Stimulated activated naive CD8-positive, alpha-beta T cell treated with anti-CD3 and anti-CD28 coated beads, Interleukin-15, amount 100 ng/mL, for 72 hours (primary cell): ENCODE data around the gene PRELID2.
A peak's percentile ranks its signal among the peaks of the same experiment; 100 is the strongest.

Experiments
- ATAC-seq: fragments of 150-1000 bp; cut with Tn5 transposase; 2 replicates; pipeline ENCODE4 v1.10.0; 2021; ENCODE audit warnings: mild to moderate bottlenecking, moderate library complexity
- DNase-seq, 2 donors: peaks; one replicate each; pipeline ENCODE4 v3.0.0; 2021 to 2022
- H3K27ac Mint-ChIP-seq, 2 donors: one replicate each; pipeline ENCODE4 v1.8.0; 2022; ENCODE audit warnings: mild to moderate bottlenecking in 2 of 2, mixed read lengths in 2 of 2, moderate library complexity in 2 of 2
- H3K27me3 Mint-ChIP-seq: one replicate; pipeline ENCODE4 v1.8.0; 2022; ENCODE audit warnings: mixed read lengths
- H3K4me1 Mint-ChIP-seq: one replicate; pipeline ENCODE4 v1.8.0; 2022; ENCODE audit warnings: mild to moderate bottlenecking, mixed read lengths
- H3K4me3 Mint-ChIP-seq, 2 donors: one replicate each; pipeline ENCODE4 v1.8.0; 2022; ENCODE audit warnings: mild to moderate bottlenecking in 2 of 2, mixed read lengths in 2 of 2, moderate library complexity in 1 of 2
- H3K9me3 Mint-ChIP-seq, 2 donors: one replicate each; pipeline ENCODE4 v1.8.0; 2022; ENCODE audit warnings: mixed read lengths in 2 of 2

PRELID2 gene

DNA sequence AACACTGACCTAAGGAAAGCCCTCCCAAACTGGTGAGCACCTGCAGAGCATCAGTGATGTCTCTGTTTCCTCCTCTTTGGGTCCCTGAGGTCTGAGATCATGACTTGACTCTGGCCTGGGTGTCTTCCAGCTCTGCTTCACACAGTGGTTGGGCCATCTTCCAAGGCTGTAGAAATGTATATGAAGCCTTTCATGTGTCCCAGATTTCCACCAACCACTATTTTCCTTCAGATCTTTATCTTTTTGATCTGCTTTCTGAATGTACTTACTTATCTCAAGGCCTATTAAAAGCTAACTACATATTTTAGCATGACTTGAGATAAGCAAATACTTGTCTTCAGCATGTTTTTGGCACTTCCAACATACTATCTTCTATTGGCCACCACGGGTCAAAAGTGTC is 47.1 kb downstream of the PRELID2 start:
- Mint-ChIP-seq H3K27me3 (no peaks in the 10 kb centered on the region), H3K27ac (peak overlapping the region in 1 of 2 donors; percentile 9), H3K4me3 (no peak overlapping the region), H3K4me1 (no peaks in the 10 kb centered on the region), H3K9me3 (no peaks in the 10 kb centered on the region)
- DNase-seq, result no peak
- no peak for ATAC-seq

DNA sequence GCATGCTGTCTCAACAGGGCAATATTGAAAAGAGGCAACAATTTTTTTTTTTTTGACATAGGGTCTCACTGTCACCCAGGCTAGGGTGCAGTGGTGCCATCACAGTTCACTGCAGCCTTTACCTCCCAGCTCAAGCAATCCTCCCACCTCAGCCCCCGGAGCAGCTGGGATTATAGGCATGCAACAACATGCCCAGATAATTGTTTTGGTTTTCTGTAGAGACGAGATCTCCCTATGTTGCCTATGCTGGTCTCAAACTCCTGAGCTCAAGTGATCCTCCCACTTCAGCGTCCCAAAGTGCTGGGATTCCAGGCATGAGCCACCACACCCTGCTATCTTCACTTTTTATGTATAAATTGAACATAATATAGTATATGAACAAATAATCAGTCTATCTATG is 47.6 kb downstream of the PRELID2 start:
- Mint-ChIP-seq H3K27me3 (no peaks in the 10 kb centered on the region), H3K4me3 (no peak overlapping the region), H3K9me3 (no peaks in the 10 kb centered on the region), H3K27ac (no peak overlapping the region), H3K4me1 (no peaks in the 10 kb centered on the region)
- DNase-seq (no peak), ATAC-seq (no peak)

DNA sequence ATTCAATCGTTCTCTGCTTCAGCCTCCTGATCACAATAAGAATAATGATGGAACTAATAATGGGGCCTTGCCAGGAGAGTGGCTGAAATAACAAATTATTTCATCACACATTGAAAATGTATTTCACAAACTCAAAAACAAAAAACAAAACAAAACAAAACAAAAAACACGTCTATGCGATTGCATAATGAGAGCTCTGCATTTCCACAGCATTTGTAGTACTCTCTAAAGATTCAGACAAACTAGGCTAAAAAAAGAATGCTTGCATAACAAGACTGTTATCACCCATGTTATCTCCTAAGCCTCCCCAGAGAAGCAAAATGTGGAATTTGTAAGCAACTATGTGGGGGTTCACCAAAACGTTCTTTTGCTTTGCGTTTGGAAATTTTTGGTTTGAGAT is 48.1 kb downstream of the PRELID2 start:
- Mint-ChIP-seq H3K4me1 (no peaks in the 10 kb centered on the region), H3K27ac (no peak overlapping the region), H3K9me3 (no peaks in the 10 kb centered on the region), H3K27me3 (no peaks in the 10 kb centered on the region), H3K4me3 (no peak overlapping the region)
- no peak for ATAC-seq
- no peak for DNase-seq

DNA sequence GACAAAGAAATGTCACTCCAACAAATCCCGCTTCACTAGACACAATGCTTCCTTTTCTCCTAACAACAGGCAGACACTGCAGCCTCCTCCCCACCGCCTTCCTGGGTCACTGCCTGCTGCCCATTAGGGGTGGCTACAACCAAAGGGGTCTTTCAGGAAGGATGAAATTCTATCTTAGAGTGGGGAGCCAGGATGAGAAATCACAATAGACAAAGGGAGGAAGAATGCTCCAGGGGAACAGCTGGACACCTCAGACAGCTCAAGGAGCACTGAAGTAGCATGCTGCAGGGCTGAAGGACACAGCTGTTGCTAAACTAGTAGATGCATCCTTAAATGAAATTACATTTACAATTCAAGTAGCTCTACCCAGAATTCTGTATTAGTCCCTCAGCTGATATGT is 54.2 kb downstream of the PRELID2 start:
- DNase-seq (no peak), ATAC-seq (no peak)
- no peaks in the 10 kb centered on the region for H3K4me1 Mint-ChIP-seq
- H3K27ac Mint-ChIP-seq, result no peak overlapping the region
- H3K9me3 Mint-ChIP-seq, result no peaks in the 10 kb centered on the region
- no peaks in the 10 kb centered on the region for H3K27me3 Mint-ChIP-seq
- H3K4me3 Mint-ChIP-seq, result no peak overlapping the region

DNA sequence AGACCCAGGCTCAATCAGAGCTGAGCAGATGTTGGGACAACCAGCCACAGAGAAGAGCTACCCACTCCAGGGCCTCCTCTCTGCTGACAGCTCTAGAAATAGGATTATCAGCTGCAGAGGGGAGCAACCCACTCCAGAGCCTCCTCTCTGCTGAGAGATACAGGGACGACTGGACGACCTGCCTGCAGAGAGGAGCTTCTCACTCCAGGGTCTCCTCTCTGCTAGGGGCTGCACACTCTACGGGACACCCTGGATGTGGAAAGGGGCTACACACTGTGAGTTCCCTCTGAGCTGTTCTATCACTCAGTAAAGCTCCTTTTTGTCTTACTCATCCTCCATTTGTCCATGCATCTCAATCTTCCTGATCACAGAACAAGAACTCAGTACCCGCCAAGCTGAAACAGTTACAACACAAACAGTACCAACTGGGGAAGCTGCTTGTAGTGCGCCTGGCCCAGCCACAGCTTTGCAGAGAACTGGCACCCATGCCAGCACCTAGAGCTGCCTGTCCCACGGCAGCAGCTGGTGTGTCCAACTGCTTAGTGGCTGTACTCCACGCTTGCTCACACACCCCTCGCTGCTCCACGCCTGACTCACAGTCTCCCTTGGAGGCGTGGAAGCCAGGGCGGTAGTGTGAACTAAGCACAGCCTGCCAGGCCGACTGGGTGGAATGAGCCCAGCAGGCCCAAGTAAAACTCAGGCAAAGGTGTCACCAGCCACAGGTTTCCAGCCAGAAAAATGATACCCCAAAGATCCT is 56.8 kb downstream of the PRELID2 start:
- Mint-ChIP-seq H3K4me3 (no peak overlapping the region), H3K27ac (no peak overlapping the region), H3K9me3 (no peaks in the 10 kb centered on the region), H3K27me3 (no peaks in the 10 kb centered on the region), H3K4me1 (no peaks in the 10 kb centered on the region)
- DNase-seq (no peak), ATAC-seq (no peak)

DNA sequence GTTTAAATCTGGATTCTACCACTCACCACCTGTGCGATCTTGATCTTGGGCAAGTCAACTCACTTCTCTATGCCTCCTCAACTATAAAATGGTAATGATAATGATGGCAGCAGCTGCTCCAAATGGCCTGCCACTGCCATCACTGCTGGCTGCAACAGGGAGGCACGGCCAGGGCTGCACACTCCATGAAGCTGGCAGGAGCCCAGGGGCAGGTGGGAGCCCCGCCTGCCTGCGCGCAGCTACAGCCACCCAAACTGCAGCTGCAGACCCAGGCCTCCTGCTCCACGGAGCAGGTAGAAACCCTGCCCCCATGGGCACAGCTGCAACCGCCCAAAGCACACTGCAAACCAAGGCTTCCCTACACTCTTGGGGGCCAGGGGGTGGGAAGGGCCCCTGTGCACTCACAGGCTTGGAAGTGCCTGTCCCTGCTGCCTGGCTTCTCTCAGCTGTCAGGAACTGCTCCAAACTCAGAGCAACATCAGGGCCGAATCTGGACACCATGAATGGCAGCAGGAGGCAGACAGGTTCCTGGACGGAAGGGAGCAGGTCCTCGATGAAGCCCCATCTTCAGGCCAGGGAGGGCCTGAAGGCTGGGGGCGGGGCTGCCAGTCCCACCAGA is 57.6 kb downstream of the PRELID2 start:
- no peak for DNase-seq
- H3K4me3 Mint-ChIP-seq, result no peak overlapping the region
- H3K9me3 Mint-ChIP-seq, result no peaks in the 10 kb centered on the region
- ATAC-seq, result no peak
- H3K27ac Mint-ChIP-seq, result no peak overlapping the region
- no peaks in the 10 kb centered on the region for H3K27me3 Mint-ChIP-seq
- H3K4me1 Mint-ChIP-seq, result no peaks in the 10 kb centered on the region

DNA sequence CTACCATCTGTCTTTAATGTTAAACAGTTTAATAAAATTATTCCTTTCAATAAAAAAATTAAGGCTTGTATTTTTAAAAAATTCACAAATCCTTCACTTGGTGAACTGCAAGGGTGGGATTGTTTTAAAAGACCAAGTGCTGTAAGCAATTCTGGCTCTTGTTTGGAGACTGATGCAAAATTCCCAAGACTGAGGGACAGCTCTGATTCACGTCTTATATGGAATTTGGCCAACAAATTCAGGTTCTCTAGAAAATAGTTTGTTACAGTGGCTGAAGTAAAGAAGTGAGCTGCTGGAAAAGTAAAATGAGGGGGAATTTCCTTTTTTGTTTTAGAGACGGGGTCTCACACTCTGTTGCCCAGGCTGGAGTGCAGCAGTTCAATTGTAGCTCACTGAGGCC is 58.3 kb downstream of the PRELID2 start:
- no peaks in the 10 kb centered on the region for H3K9me3 Mint-ChIP-seq
- no peak overlapping the region for H3K27ac Mint-ChIP-seq
- no peak overlapping the region for H3K4me3 Mint-ChIP-seq
- ATAC-seq, result no peak
- no peaks in the 10 kb centered on the region for H3K4me1 Mint-ChIP-seq
- no peaks in the 10 kb centered on the region for H3K27me3 Mint-ChIP-seq
- DNase-seq, result no peak

DNA sequence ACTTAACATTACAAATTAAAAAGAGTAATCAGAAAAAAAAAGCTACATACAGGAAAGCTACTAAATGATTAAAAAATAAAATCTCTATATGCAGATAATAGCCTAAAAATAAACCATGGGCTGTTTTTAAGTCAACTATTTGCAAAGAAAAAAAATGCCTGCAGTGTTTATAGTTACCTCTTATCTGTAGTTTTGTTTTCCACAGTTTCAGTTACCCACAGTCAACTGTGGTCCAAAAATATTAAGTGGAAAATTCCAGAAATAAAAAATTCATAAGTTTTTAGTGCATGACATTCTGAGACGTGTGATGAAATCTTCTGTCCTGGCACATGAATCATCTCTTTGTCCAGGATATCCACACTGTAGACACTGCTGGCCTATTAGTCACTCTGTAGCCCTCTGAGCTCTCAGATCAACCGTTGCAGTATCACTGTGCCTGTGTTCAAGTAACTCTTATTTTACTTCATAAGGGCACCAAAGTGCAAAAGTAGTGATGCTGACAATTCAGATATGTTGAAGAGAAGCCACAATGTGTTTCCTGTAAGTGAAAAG is 59.2 kb downstream of the PRELID2 start:
- Mint-ChIP-seq H3K9me3 (peaks cover 0 to 6% of the 10 kb centered on the region in 2 donors), H3K4me3 (no peak overlapping the region), H3K4me1 (no peaks in the 10 kb centered on the region), H3K27ac (no peak overlapping the region), H3K27me3 (no peaks in the 10 kb centered on the region)
- ATAC-seq (no peak), DNase-seq (no peak)

DNA sequence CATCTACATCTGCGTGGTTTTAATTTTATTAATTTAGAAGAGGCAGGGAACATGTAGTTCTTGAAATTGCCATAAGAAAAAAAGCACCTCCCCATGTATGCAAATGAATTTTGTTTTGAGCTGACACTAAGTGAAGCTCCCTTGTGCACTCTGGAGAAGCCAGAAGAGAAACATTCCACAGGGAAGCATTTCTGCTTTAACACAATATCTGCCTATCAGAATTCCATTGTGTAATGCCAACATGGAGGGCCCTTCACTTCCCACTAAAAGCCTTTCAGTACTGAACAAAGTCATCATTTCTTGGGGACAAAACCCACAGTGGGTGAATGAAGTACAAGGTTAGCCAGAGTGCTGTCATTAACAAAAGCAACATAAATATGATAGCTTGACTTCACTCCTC is 59.7 kb downstream of the PRELID2 start:
- Mint-ChIP-seq H3K9me3 (peaks cover 0 to 7% of the 10 kb centered on the region in 2 donors), H3K4me3 (no peak overlapping the region), H3K4me1 (no peaks in the 10 kb centered on the region), H3K27ac (no peak overlapping the region), H3K27me3 (no peaks in the 10 kb centered on the region)
- no peak for ATAC-seq
- DNase-seq, result no peak

DNA sequence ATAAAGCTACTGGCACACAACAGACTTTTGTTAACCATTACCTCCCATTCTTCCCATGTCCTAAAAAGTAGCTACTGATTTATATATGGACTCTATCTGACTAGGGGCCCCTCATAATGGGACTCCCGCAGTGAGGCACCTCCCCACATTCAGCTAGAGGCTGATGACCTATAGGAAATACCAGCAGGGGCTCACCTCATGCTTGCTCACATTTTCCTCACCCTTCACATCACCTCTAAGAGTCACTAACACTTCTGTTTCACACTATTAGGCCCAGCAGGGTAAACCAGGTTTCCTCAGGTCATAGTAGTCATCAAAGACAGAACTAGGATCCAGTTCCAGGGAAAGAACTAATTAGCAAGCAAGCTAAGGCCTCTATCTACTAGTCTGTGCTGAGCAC is 60.7 kb downstream of the PRELID2 start:
- ATAC-seq, result no peak
- no peak for DNase-seq
- no peak overlapping the region for H3K27ac Mint-ChIP-seq
- no peaks in the 10 kb centered on the region for H3K27me3 Mint-ChIP-seq
- H3K4me1 Mint-ChIP-seq, result no peaks in the 10 kb centered on the region
- H3K4me3 Mint-ChIP-seq, result no peak overlapping the region
- peaks cover 0 to 7% of the 10 kb centered on the region in 2 donors for H3K9me3 Mint-ChIP-seq

DNA sequence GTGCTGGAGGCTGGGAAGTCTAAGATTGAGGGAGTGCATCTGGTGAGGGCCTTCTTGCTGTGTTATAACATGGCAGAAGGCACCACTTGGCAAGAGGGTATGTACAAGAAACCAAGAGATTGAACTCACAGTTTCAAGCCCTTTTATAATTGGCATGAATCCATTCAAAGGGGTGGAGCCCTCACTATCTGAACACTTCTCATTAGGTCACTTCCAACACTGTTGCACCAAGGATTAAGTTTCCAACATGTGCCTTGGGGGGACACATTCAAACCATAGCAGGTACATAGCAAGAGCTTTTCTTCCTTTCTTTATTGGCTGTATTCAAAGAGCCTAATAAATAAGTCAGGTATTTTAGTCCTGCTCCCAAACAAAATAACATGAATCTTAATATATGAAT is 62.7 kb downstream of the PRELID2 start:
- H3K4me3 Mint-ChIP-seq, result no peak overlapping the region
- no peak overlapping the region for H3K27ac Mint-ChIP-seq
- DNase-seq (no peak), ATAC-seq (no peak)
- H3K4me1 Mint-ChIP-seq, result no peaks in the 10 kb centered on the region
- no peaks in the 10 kb centered on the region for H3K27me3 Mint-ChIP-seq
- H3K9me3 Mint-ChIP-seq, result peaks cover 0 to 7% of the 10 kb centered on the region in 2 donors

DNA sequence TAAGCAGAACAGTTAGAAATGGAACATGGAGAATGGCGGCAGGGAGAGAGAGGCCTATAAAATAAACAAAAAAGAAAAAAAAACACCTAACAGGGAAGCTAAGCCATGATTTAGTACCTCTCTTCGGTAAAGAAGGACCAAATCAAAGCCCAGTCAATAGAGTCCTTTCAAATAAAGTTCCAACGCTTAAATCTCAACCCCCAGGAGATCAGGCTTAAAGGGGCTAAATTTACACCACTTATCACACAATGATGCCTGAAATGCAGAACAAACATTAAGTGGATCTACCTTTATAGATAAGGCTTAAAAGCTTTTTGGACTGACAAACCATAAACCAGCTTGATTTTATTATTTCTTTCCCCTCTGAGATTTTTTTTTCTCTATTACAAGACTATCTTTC is 66.3 kb downstream of the PRELID2 start:
- ATAC-seq (no peak), DNase-seq (no peak)
- peaks cover 0 to 7% of the 10 kb centered on the region in 2 donors for H3K9me3 Mint-ChIP-seq
- no peaks in the 10 kb centered on the region for H3K4me1 Mint-ChIP-seq
- H3K27me3 Mint-ChIP-seq, result no peaks in the 10 kb centered on the region
- H3K27ac Mint-ChIP-seq, result no peak overlapping the region
- no peak overlapping the region for H3K4me3 Mint-ChIP-seq

DNA sequence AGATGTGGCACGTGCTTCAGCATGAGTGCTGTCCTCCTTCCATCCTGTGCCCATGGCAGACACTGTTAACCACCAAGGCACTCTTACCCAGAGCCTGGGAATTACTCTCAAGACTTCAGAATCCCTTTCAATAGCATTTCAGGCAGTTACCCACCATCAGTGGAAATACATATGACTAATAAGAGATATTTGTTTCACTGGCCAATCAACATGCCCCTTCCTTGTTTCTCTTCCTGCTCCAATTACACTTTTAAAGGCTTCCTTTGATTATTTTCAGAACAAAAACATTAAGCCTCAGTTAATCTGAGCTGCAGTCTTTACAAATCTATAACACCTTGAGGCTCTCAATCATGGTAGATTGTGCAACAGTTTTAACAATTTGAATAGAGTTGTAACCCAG is 70.8 kb downstream of the PRELID2 start:
- Mint-ChIP-seq H3K27ac (no peak overlapping the region), H3K27me3 (no peaks in the 10 kb centered on the region), H3K9me3 (no peaks in the 10 kb centered on the region), H3K4me1 (no peaks in the 10 kb centered on the region), H3K4me3 (no peak overlapping the region)
- DNase-seq (no peak), ATAC-seq (no peak)

DNA sequence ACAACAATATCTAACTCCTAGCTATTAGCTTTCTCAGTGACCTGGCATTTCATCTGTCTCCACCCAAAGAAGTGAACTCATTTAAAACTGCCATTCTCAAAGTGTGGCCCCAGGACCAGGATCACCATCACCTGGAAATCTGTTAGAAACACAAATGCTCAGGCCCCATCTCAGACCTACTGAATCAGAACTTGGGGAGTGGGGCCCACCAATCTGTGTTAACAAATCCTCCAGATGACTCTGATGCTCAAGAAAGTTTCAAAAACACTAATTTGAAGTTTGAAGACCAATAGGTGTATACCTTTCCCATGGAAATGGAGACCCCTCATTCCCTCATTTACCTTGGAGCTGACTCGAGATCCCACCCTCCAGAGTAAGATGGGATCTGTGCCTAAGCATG is 72.3 kb downstream of the PRELID2 start:
- ATAC-seq (no peak), DNase-seq (no peak)
- H3K4me3 Mint-ChIP-seq, result no peak overlapping the region
- H3K27ac Mint-ChIP-seq, result no peak overlapping the region
- H3K9me3 Mint-ChIP-seq, result no peaks in the 10 kb centered on the region
- no peaks in the 10 kb centered on the region for H3K27me3 Mint-ChIP-seq
- H3K4me1 Mint-ChIP-seq, result no peaks in the 10 kb centered on the region

DNA sequence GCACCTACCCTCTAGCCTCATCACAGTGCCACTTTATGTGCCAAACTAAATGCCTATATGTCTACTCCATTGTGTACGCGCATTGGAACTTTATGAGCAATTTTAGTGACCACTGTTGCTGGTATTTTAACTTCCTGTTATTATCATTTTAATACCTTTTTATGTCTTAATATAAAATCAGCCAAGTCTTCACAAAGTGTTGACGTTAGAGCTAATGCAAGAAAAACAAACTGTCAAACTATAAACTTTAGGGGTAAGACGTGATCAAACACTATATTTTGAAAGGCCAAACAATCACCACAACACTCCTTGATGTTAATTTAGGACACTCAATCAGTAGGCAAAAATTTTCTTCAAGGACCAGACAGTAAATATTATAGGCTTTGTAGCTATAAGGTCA is 73.9 kb downstream of the PRELID2 start:
- ATAC-seq (no peak), DNase-seq (no peak)
- Mint-ChIP-seq H3K4me3 (no peak overlapping the region), H3K9me3 (no peaks in the 10 kb centered on the region), H3K27me3 (no peaks in the 10 kb centered on the region), H3K4me1 (no peaks in the 10 kb centered on the region), H3K27ac (no peak overlapping the region)

DNA sequence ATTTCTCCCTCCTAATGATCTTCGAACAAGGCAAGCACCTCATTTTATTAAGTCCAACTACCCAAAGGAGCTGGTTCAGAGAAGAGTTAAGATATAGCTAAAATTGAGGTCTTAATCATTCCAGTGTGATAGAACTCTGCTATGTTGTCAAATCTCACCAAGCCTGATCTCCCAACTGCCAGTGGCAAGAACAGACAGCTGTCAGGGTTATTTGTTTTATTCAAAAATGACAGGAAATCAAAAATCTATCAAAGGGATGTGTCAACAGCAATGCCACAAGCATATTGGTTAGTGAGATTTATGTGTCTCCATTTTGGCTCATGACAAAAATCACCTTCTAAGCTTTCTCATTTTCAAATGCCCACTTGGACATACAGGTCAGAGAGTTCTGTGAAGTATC is 74.5 kb downstream of the PRELID2 start:
- no peak for DNase-seq
- H3K27me3 Mint-ChIP-seq, result no peaks in the 10 kb centered on the region
- no peak overlapping the region for H3K4me3 Mint-ChIP-seq
- H3K9me3 Mint-ChIP-seq, result no peaks in the 10 kb centered on the region
- H3K27ac Mint-ChIP-seq, result no peak overlapping the region
- no peak for ATAC-seq
- no peaks in the 10 kb centered on the region for H3K4me1 Mint-ChIP-seq

DNA sequence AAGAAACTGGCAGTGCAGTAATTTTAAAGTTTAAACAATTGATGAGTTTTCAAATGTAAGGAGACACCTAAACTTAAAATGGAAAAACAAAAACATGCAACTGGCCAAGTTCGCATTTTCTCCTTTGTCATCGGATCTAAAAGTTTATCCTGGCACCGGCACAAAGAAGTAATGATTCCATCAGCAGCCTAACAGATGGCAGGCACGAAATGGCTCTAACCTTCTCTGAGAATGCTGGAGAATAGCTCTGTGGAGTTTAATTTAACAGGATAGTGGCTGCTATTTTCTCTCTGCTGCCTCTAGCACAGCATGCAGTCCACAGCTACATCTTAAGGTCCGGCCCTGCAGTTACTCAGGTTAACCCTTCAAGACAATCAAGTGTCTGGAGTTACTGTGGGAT is 82.2 kb downstream of the PRELID2 start:
- ATAC-seq (no peak), DNase-seq (no peak)
- Mint-ChIP-seq H3K4me1 (no peaks in the 10 kb centered on the region), H3K27ac (no peak overlapping the region), H3K9me3 (peaks cover 0 to 21% of the 10 kb centered on the region in 2 donors), H3K27me3 (no peaks in the 10 kb centered on the region), H3K4me3 (no peak overlapping the region)
